HG03378 (cell line): ENCODE data around the gene DENND1C.

Experiments
- ATAC-seq: cut with Tn5 transposase; IDR thresholded peaks from one replicate; pipeline ENCODE4 v1.9.1; 2021; ENCODE audit warnings: mild to moderate bottlenecking, moderate library complexity; ENCODE audit not compliant: unreplicated experiment

DENND1C gene

GRCh38 chr19:6481541-6482342 is at the start of gene DENND1C:
Gene DENND1C, minus strand, starts transcription at chr19:6481787. Its CDS starts 92 bp downstream, at chr19:6481695.
- no peak for ATAC-seq

- no peak for ATAC-seq
These were observed 49.0 kb upstream of the DENND1C start, which contains the start of gene TNFSF9 for GRCh38 chr19:6530386-6531162. Gene TNFSF9, plus strand, starts transcription at chr19:6531026. Its CDS starts 11 bp downstream, at chr19:6531037.

GRCh38 chr19:6529937-6530385 is 48.4 kb upstream of the DENND1C start:
- no peak for ATAC-seq

GRCh38 chr19:6529351-6529750 is 47.8 kb upstream of the DENND1C start:
- no peak for ATAC-seq

- peak; percentile 15 for ATAC-seq
These were observed 47.0 kb upstream of the DENND1C start for GRCh38 chr19:6528544-6529121.

GRCh38 chr19:6527893-6528543 is 46.4 kb upstream of the DENND1C start:
- ATAC-seq: peak; percentile 51

- no peak for ATAC-seq
These were observed 42.7 kb upstream of the DENND1C start for GRCh38 chr19:6524311-6524710.

GRCh38 chr19:6522712-6523111 is 41.1 kb upstream of the DENND1C start:
- no peak for ATAC-seq

- ATAC-seq: peak; percentile 43
These were observed 40.4 kb upstream of the DENND1C start for GRCh38 chr19:6521718-6522646.

- ATAC-seq: no peak
These were observed 37.7 kb upstream of the DENND1C start for GRCh38 chr19:6519289-6519688.

GRCh38 chr19:6518145-6518911 is 36.7 kb upstream of the DENND1C start:
- no peak for ATAC-seq

GRCh38 chr19:6516659-6517291 is 35.2 kb upstream of the DENND1C start:
- no peak for ATAC-seq

- ATAC-seq: no peak
These were observed 34.6 kb upstream of the DENND1C start for GRCh38 chr19:6516018-6516658.

GRCh38 chr19:6514926-6515544 is 33.4 kb upstream of the DENND1C start:
- no peak for ATAC-seq

GRCh38 chr19:6514089-6514488 is 32.5 kb upstream of the DENND1C start:
- no peak for ATAC-seq

- ATAC-seq: no peak
These were observed 29.0 kb upstream of the DENND1C start for GRCh38 chr19:6510618-6511017.

GRCh38 chr19:6509118-6509971 is 27.8 kb upstream of the DENND1C start:
- no peak for ATAC-seq
